Mammary epithelial cell (primary cell): ENCODE data around the gene RASGRP4.

Source experiments
- CTCF ChIP-seq, 2 donors: IDR thresholded peaks in 1 of 2; conservative IDR thresholded peaks in 1 of 2; 2 replicates each; pipeline ENCODE4 v1.5.1; 2011 to 2012; ENCODE audit warnings: inconsistent platforms in 2 of 2, low read length in 2 of 2, mild to moderate bottlenecking in 2 of 2, control low read depth in 1 of 2, low read depth in 1 of 2; ENCODE audit not compliant: insufficient read depth in 1 of 2; ENCODE audit errors: extremely low read depth in 1 of 2
- EZH2 ChIP-seq: IDR thresholded peaks from 2 replicates; pipeline ENCODE4 v1.6.1; 2012; ENCODE audit warnings: low read length, inconsistent platforms, borderline replicate concordance

- TF ChIP-seq CTCF (conservative IDR thresholded peaks at IDR 0.05 in 1 of 2, IDR thresholded peaks at IDR 0.05 in 1 of 2; ENCODE audit: extremely low read depth in 1 of 2, insufficient read depth in 1 of 2, low read depth in 1 of 2, low read length in 2 of 2) (no peak), EZH2 (no peak)
Observed at GRCh38 chr19:38386971-38387549, 39.0 kb downstream of the RASGRP4 start.
